DMS53 treated with DMSO at 0.1 percent for 48 hours (cell line): ENCODE measurements around the gene COPS8.
A peak's percentile ranks its signal among the peaks of the same experiment; 100 is the strongest.

Experiments used
- DNase-seq: peaks from one replicate; lab custom pipeline; 2025; ENCODE audit not compliant: unreplicated experiment; lab: John Stamatoyannopoulos, UW

Gene COPS8

GRCh38 chr2:237097911-237098702 lies 12.4 kb downstream of the COPS8 start:
- no peak for DNase-seq

GRCh38 chr2:237099804-237100203 lies 14.1 kb downstream of the COPS8 start:
- no peak for DNase-seq

- no peak for DNase-seq
Observed at GRCh38 chr2:237101118-237101979, 15.7 kb downstream of the COPS8 start.

GRCh38 chr2:237102428-237102827 lies 16.7 kb downstream of the COPS8 start:
- DNase-seq: no peak

GRCh38 chr2:237109421-237109934 lies 23.8 kb downstream of the COPS8 start:
- DNase-seq: no peak

GRCh38 chr2:237113026-237113795 lies 27.5 kb downstream of the COPS8 start:
- no peak for DNase-seq

- DNase-seq: no peak
Observed at GRCh38 chr2:237115870-237116269, 30.2 kb downstream of the COPS8 start.

GRCh38 chr2:237116431-237116830 lies 30.7 kb downstream of the COPS8 start:
- DNase-seq: no peak

GRCh38 chr2:237118025-237118424 lies 32.3 kb downstream of the COPS8 start:
- no peak for DNase-seq

GRCh38 chr2:237118561-237119155 lies 33.0 kb downstream of the COPS8 start:
- peak; percentile 24 for DNase-seq

GRCh38 chr2:237120916-237121315 lies 35.2 kb downstream of the COPS8 start:
- no peak for DNase-seq

- DNase-seq: no peak
Observed at GRCh38 chr2:237121321-237121720, 35.6 kb downstream of the COPS8 start.

GRCh38 chr2:237122214-237122666 lies 36.6 kb downstream of the COPS8 start:
- DNase-seq: peak; percentile 94

- no peak for DNase-seq
Observed at GRCh38 chr2:237124820-237125219, 39.1 kb downstream of the COPS8 start.

GRCh38 chr2:237125967-237126366 lies 40.3 kb downstream of the COPS8 start:
- no peak for DNase-seq

GRCh38 chr2:237126519-237127174 lies 41.0 kb downstream of the COPS8 start:
- no peak for DNase-seq

- DNase-seq: peak; percentile 25
Observed at GRCh38 chr2:237128026-237128703, 42.5 kb downstream of the COPS8 start.

- DNase-seq: no peak
Observed at GRCh38 chr2:237128845-237129592, 43.3 kb downstream of the COPS8 start.
